HG03159 (cell line): ENCODE data around the gene TPST2.
A peak's percentile ranks its signal among the peaks of the same experiment; 100 is the strongest.

ENCODE experiments used
- ATAC-seq: cut with Tn5 transposase; IDR thresholded peaks from one replicate; pipeline ENCODE4 v1.9.1; 2021; ENCODE audit warnings: mild to moderate bottlenecking, moderate library complexity; ENCODE audit not compliant: unreplicated experiment

Gene TPST2

GRCh38 chr22:26502688-26503561 is 87.0 kb downstream of the TPST2 start:
- no peak for ATAC-seq

GRCh38 chr22:26501996-26502395 is 87.9 kb downstream of the TPST2 start:
- no peak for ATAC-seq

- ATAC-seq, result no peak
Measured at GRCh38 chr22:26499188-26499703, 90.7 kb downstream of the TPST2 start.

- no peak for ATAC-seq
Measured at GRCh38 chr22:26496456-26496855, 93.5 kb downstream of the TPST2 start.

- ATAC-seq, result no peak
Measured at GRCh38 chr22:26494506-26494905, 95.4 kb downstream of the TPST2 start.

GRCh38 chr22:26492220-26492619 is 97.7 kb downstream of the TPST2 start:
- ATAC-seq, result no peak

- ATAC-seq, result no peak
Measured at GRCh38 chr22:26489447-26490036, 100.4 kb downstream of the TPST2 start.

- no peak for ATAC-seq
Measured at GRCh38 chr22:26487996-26488395, 101.9 kb downstream of the TPST2 start.

- ATAC-seq, result no peak
Measured at GRCh38 chr22:26486394-26486793, 103.5 kb downstream of the TPST2 start.

GRCh38 chr22:26485806-26486390 is 104.0 kb downstream of the TPST2 start:
- no peak for ATAC-seq

GRCh38 chr22:26485013-26485412 is 104.9 kb downstream of the TPST2 start:
- no peak for ATAC-seq

- no peak for ATAC-seq
Measured at GRCh38 chr22:26484360-26484706, 105.6 kb downstream of the TPST2 start.

- peak; percentile 59 for ATAC-seq
Measured at GRCh38 chr22:26483439-26484359, 106.2 kb downstream of the TPST2 start, which contains the start of the genes HPS4 and SRRD. Gene HPS4, minus strand, starts transcription at chr22:26483783. Its CDS starts 2,021 bp downstream, at chr22:26481762. Gene SRRD, plus strand, starts transcription at chr22:26483877. Its CDS starts 14 bp downstream, at chr22:26483891.

GRCh38 chr22:26483043-26483438 is 106.9 kb downstream of the TPST2 start:
- no peak for ATAC-seq

- no peak for ATAC-seq
Measured at GRCh38 chr22:26482161-26482560, 107.8 kb downstream of the TPST2 start.

GRCh38 chr22:26481694-26482093 is 108.2 kb downstream of the TPST2 start:
- no peak for ATAC-seq

- ATAC-seq, result no peak
Measured at GRCh38 chr22:26481112-26481693, 108.7 kb downstream of the TPST2 start.

GRCh38 chr22:26480611-26480932 is 109.4 kb downstream of the TPST2 start:
- ATAC-seq, result no peak

- ATAC-seq, result no peak
Measured at GRCh38 chr22:26479792-26480610, 109.9 kb downstream of the TPST2 start.
